Prostate gland (tissue), 2 donors: ENCODE data around the gene NPLOC4. TPM values are rescaled to one million over a fixed set of nuclear protein-coding genes. Genes with fewer than 3 reads are reported as not detected.

ENCODE experiments used
- DNase-seq: peaks from one replicate; pipeline ENCODE4 v3.0.0-alpha.2; 2019; ENCODE audit warnings: low spot score
- H3K27ac ChIP-seq, 2 donors: fragments of 200-600 bp; sonication (generic); 2 replicates each; pipeline ENCODE4 v1.5.1; 2017 to 2019
- H3K27me3 ChIP-seq: fragments of 200-600 bp; sonication (generic); replicated peaks from 2 replicates; pipeline ENCODE4 v1.5.1; 2019; ENCODE audit not compliant: insufficient read depth
- H3K36me3 ChIP-seq, 2 donors: fragments of 200-600 bp; sonication (generic); 1 replicate in 1 of 2; 2 replicates in 1 of 2; pipeline versions ENCODE4 v1.5.1 to v1.8.1; 2017 to 2019
- H3K4me1 ChIP-seq: fragments of 200-600 bp; sonication (generic); replicated peaks from 2 replicates; pipeline ENCODE4 v1.5.1; 2019
- H3K4me3 ChIP-seq, 2 donors: fragments of 200-600 bp; sonication (generic); 2 replicates each; pipeline ENCODE4 v1.5.1; 2017 to 2019
- H3K9me3 ChIP-seq: fragments of 200-600 bp; sonication (generic); 2 replicates; pipeline ENCODE4 v1.5.1; 2017
- POLR2A ChIP-seq: fragments of 450-650 bp; IDR thresholded peaks from one replicate; pipeline ENCODE4 v1.6.1; 2016; ENCODE audit warnings: antibody characterized with exemption, mild to moderate bottlenecking
- POLR2AphosphoS5 ChIP-seq: sonication (generic); formaldehyde crosslinking; IDR thresholded peaks from one replicate; pipeline ENCODE4 v1.6.1; 2017; ENCODE audit warnings: antibody characterized with exemption
- WGBS: methylation state at CpG from one replicate; pipeline ENCODE4 v1.1.5; 2018; 5-methylcytosine and 5-hydroxymethylcytosine counted together
- intact Hi-C: fragments of 100-400 bp; cut with DNase I; formaldehyde crosslinking; loops from one replicate; pipeline ENCODE4 v1.14.2; 2022
- total RNA-seq, 2 donors: library from RNA; depleted of rRNA; stranded (reverse); fragments of >200 nt; gene quantifications; one replicate each; pipeline ENCODE4 v1.1.0, GENCODE V29; 2016
- TF ChIP-seq, protein P1 (sequence below), 4 experiments: fragments of 200-600 bp in 2 of 4; fragments of 450-650 bp in 2 of 4; sonication (generic) in 2 of 4; IDR thresholded peaks; 1 replicate in 3 of 4; 2 replicates in 1 of 4; pipeline ENCODE4 v1.5.1; 2016 to 2019; ENCODE audit warnings: antibody characterized with exemption in 4 of 4, mild to moderate bottlenecking in 2 of 4, moderate library complexity in 2 of 4

NPLOC4 gene
- total RNA-seq, 2 donors from 2014 or later: 40.1 to 84.8 TPM

DNA sequence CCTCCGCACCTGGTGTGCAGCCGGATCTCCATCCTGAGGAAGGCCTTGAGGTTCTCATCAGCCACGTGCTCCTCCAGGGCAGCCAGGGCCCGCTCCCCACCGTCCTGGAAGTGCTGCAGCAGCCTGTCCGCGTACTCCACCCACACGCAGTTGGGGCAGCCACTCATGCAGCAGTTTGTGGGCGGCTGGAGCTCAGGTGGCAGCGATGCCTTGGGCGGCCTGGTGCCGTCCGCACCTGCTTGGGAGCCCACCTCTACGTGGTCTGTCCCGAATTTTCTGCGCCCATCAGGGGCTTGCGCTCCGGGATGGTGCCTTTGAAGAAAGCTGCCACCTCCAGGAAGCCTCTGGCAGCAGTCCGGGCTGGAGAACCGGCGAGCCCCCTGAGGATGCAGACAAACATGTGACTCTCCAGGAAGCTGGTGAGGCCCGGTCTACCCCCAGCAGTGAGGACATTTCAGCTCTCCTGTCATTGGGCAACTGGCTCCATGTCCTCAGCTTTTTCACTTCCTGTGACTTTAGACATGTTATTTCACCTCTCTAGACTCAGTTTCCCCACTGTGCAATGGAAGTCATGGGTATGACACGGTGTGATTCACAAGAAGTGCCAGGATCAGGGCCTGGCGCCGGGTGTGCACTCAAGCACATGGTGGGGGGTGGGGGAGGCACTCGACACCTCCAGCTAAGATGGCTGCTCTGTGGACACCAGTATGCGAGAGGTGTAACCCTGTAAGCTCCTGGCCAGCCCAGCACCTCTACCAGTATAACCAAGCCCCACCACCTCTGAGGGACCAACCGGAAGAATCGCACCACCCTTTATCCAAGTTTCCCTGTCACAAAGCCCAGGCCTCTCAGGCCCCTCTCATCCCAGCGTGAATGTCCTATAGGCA, 28.5 kb upstream of the NPLOC4 start:
- WGBS: 53% methylated on average over 26 of the region's 30 CpGs
- Histone ChIP-seq H3K36me3 (peaks cover 0 to 2% of the 10 kb centered on the region in 2 donors), H3K27me3 (no peaks in the 10 kb centered on the region), H3K27ac (peak overlapping the region; percentile 87 to 91), H3K9me3 (no peaks in the 10 kb centered on the region), H3K4me1 (peaks cover 11% of the 10 kb centered on the region), H3K4me3 (peak overlapping the region; percentile 98 to 99)
- DNase-seq: no peak
- TF ChIP-seq POLR2A (no peak), POLR2AphosphoS5 (no peak)
- TF ChIP-seq, protein P1, sequence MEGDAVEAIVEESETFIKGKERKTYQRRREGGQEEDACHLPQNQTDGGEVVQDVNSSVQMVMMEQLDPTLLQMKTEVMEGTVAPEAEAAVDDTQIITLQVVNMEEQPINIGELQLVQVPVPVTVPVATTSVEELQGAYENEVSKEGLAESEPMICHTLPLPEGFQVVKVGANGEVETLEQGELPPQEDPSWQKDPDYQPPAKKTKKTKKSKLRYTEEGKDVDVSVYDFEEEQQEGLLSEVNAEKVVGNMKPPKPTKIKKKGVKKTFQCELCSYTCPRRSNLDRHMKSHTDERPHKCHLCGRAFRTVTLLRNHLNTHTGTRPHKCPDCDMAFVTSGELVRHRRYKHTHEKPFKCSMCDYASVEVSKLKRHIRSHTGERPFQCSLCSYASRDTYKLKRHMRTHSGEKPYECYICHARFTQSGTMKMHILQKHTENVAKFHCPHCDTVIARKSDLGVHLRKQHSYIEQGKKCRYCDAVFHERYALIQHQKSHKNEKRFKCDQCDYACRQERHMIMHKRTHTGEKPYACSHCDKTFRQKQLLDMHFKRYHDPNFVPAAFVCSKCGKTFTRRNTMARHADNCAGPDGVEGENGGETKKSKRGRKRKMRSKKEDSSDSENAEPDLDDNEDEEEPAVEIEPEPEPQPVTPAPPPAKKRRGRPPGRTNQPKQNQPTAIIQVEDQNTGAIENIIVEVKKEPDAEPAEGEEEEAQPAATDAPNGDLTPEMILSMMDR (IDR thresholded peaks at IDR 0.05): no peak
- intact Hi-C loops: no loop called here

DNA sequence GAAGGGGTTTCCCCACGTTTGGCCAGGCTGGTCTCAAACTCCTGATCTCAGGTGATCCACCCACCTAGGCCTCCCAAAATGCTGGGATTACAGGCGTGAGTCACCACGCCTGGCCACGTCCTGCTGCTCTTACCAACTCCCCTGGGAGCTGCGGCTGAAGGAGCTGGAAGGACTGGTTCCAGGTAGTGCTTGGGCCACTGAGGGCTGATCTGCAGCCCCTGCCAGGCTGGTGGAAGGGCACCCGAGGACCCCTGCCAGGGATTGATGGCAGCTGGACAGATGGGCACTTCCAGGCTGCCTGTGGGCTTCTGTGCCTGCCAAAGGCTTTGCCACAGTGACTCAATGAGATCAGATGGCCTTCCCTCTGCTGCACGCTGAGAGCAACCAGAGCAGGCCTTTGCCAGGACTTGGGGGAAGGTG, 27.1 kb upstream of the NPLOC4 start:
- H3K27me3 ChIP-seq: no peaks in the 10 kb centered on the region
- H3K4me3 ChIP-seq: no peak overlapping the region
- TF ChIP-seq, protein P1 (IDR thresholded peaks at IDR 0.05): no peak
- no peak for TF ChIP-seq POLR2AphosphoS5
- TF ChIP-seq POLR2A: no peak
- intact Hi-C loops: no loop called here
- WGBS: 77% methylated on average over 7 of the region's 7 CpGs
- H3K27ac ChIP-seq: no peak overlapping the region
- DNase-seq: no peak
- peaks cover 11% of the 10 kb centered on the region for H3K4me1 ChIP-seq
- H3K9me3 ChIP-seq: no peaks in the 10 kb centered on the region
- H3K36me3 ChIP-seq: no peaks in the 10 kb centered on the region

DNA sequence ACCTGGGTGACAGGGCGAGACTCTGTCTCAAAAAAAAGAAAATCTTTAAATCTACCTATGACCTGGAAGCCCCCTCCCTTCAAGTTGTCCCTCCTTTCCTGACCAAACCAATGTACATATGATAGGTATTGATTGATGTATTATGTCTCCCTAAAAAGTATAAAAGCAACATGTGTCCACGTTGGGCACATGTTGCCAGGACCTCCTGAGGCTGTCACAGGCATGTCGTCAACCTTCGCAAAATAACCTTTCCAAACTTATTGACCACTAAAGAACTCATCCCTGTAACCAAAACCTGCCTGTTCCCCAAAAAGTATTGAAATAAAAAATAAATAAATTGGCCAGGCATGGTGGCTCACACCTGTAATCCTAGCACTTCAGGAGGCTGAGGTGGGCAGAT, 25.1 kb upstream of the NPLOC4 start:
- H3K9me3 ChIP-seq: no peaks in the 10 kb centered on the region
- H3K36me3 ChIP-seq: no peaks in the 10 kb centered on the region
- intact Hi-C loops: no loop called here
- no peak for TF ChIP-seq POLR2AphosphoS5
- TF ChIP-seq POLR2A: no peak
- TF ChIP-seq, protein P1 (IDR thresholded peaks at IDR 0.05): no peak
- DNase-seq: no peak
- peak overlapping the region in 1 of 2 donors; percentile 15 for H3K27ac ChIP-seq
- WGBS: 95% methylated on average over 4 of the region's 4 CpGs
- no peaks in the 10 kb centered on the region for H3K27me3 ChIP-seq
- no peak overlapping the region for H3K4me3 ChIP-seq
- peaks cover 5% of the 10 kb centered on the region for H3K4me1 ChIP-seq

DNA sequence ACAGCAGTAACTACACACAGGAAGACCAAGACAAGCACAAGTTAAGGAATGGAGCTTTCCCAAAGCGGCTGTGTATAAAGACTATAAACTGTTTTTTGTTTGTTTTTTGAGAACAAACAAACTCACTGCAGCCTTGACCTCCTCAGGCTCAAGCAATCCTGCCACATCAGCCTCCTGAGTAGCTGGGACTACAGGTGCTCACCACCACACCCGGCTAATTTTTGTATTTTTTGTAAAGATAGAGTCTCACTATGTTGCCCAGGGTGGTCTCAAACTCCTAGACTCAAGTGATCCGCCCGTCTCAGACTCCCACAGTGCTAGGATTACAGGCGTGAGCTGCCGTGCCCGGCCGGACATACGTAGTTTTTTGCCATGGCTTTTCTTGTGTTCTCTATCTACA, 23.5 kb upstream of the NPLOC4 start:
- intact Hi-C loops: no loop called here
- H3K27me3 ChIP-seq: no peaks in the 10 kb centered on the region
- H3K4me3 ChIP-seq: no peak overlapping the region
- no peaks in the 10 kb centered on the region for H3K36me3 ChIP-seq
- TF ChIP-seq, protein P1 (IDR thresholded peaks at IDR 0.05): no peak
- TF ChIP-seq POLR2A (no peak), POLR2AphosphoS5 (no peak)
- peaks cover 4% of the 10 kb centered on the region for H3K4me1 ChIP-seq
- H3K9me3 ChIP-seq: no peaks in the 10 kb centered on the region
- WGBS: 86% methylated on average over 9 of the region's 9 CpGs
- DNase-seq: no peak
- H3K27ac ChIP-seq: peak overlapping the region; percentile 86 to 90

DNA sequence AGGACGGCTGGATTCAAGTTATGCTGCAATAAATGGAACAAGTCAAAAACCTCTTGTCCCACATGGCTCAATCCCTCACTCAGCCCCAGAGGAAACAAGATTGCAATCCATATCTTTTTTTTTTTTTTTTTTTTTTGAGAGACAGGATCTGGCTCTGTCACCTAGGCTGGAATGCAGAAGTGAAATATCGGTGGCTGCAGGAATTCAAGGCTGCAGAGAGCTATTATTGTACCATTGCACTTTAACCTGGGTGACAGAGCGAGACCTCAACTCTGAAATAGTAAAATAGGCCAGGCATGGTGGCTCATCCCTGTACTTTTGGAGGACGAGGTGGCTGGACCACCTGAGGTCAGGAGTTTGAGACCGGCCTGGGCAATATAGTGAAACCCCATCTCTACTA, 22.1 kb upstream of the NPLOC4 start:
- H3K27ac ChIP-seq: peak overlapping the region; percentile 86 to 90
- 77% methylated on average over 5 of the region's 5 CpGs for WGBS
- H3K9me3 ChIP-seq: no peaks in the 10 kb centered on the region
- no peaks in the 10 kb centered on the region for H3K36me3 ChIP-seq
- no peaks in the 10 kb centered on the region for H3K27me3 ChIP-seq
- intact Hi-C loops: no loop called here
- no peak overlapping the region for H3K4me3 ChIP-seq
- H3K4me1 ChIP-seq: no peaks in the 10 kb centered on the region
- TF ChIP-seq POLR2AphosphoS5: no peak
- TF ChIP-seq, protein P1 (IDR thresholded peaks at IDR 0.05): no peak
- TF ChIP-seq POLR2A: no peak
- no peak for DNase-seq
